GM18873 (cell line): ENCODE data around the gene TMOD1.
"Not testable (repeated sequence)": the region's sequence is repeated elsewhere in the genome, so short reads cannot be mapped to it uniquely, and the experiment has no call there.

ENCODE experiments used
- ATAC-seq: cut with Tn5 transposase; IDR thresholded peaks from one replicate; pipeline ENCODE4 v1.9.1; 2021; ENCODE audit warnings: mild to moderate bottlenecking, moderate library complexity, moderate number of reproducible peaks; ENCODE audit not compliant: unreplicated experiment, low FRiP score

Gene TMOD1

GRCh38 chr9:97497558-97498375 lies 3.7 kb upstream of the TMOD1 start:
- not testable (repeated sequence) for ATAC-seq

- not testable (repeated sequence) for ATAC-seq
Measured at GRCh38 chr9:97498846-97499245, 2.6 kb upstream of the TMOD1 start.

- no peak for ATAC-seq
Measured at GRCh38 chr9:97500263-97500662, 1.2 kb upstream of the TMOD1 start.

GRCh38 chr9:97500765-97501176 lies 695 bp upstream of the TMOD1 start:
- no peak for ATAC-seq

DNA sequence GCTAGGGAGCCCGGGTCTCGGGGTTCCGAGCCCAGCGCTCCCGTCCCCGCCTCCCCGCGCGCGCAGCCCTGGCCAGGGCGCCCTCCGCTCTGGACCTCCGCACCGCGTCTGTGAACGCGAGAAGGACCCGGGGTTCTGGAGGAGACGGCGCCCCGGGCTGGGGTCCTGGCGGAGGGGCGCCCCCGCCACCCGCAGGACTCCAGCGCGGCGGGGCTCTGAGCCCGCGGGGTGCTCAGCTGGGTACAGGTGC lies 431 bp downstream of the TMOD1 start:
- no peak for ATAC-seq

GRCh38 chr9:97502222-97502983 lies 937 bp downstream of the TMOD1 start:
- no peak for ATAC-seq

DNA sequence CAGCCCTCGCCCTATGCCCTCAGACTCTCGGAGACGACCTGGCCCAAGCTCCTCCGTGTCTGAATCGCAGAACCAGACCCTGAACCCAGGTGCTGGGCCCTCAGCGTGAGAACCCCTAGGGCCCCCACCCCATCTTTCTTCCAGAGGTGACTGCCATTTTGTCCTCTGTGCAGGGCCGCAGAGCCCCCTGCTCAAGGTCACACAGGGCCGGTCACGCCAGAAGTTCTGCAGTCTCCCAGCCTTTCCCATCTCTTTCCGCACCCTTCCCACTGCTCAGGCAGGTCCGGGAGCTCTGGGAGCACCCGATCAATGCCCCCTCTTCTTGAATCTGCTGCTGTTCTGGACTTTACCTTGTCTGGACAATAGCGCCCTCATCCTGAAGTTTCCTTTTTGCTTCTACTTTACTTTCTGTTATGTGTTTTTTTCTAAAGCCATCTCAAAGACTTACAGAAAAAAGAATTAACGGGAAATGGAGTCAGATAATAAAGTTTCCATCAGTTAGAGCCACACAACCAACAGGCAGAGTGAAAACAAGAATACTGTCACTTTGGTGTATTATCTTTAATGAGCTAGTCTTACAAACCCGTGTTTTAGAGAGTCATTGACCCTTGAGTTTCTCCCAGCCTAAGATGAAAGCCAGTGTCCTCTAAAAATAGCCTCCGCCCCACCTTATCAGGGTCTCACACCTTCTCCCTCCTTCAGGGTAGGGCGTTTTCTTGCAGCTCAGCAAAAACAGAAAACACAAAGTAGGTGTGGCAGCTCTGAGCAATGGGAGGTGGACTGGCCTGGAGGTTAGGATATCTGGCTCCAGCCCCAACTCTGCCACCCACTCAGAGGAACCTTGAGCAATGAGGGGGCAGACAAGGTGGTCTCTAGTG lies 1.8 kb downstream of the TMOD1 start:
- no peak for ATAC-seq

DNA sequence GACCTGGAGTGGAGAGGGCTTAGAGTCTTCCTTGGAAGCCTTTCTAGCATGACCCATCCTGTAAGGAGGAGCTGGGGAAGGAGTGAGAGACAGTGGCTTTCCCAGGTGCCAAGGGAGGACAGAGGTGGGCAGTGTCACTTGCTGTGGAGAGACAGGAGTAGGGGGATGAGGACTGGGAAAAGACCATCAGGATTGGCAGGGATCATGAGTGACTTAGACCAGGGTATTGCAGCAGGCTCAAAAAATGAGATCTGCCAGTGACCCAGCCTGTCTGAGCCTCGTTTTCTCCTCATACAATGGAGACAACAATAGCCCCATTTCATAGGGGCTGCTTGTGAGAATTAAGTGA lies 2.4 kb downstream of the TMOD1 start:
- ATAC-seq, result no peak

- no peak for ATAC-seq
Measured at GRCh38 chr9:97504381-97505216, 3.1 kb downstream of the TMOD1 start.

GRCh38 chr9:97505845-97506244 lies 4.4 kb downstream of the TMOD1 start:
- ATAC-seq, result no peak

GRCh38 chr9:97506306-97506705 lies 4.8 kb downstream of the TMOD1 start:
- ATAC-seq, result no peak

- ATAC-seq, result no peak
Measured at GRCh38 chr9:97506787-97507186, 5.3 kb downstream of the TMOD1 start.

GRCh38 chr9:97507428-97507984 lies 6.0 kb downstream of the TMOD1 start:
- ATAC-seq, result no peak

- no peak for ATAC-seq
Measured at GRCh38 chr9:97508852-97509251, 7.4 kb downstream of the TMOD1 start.

DNA sequence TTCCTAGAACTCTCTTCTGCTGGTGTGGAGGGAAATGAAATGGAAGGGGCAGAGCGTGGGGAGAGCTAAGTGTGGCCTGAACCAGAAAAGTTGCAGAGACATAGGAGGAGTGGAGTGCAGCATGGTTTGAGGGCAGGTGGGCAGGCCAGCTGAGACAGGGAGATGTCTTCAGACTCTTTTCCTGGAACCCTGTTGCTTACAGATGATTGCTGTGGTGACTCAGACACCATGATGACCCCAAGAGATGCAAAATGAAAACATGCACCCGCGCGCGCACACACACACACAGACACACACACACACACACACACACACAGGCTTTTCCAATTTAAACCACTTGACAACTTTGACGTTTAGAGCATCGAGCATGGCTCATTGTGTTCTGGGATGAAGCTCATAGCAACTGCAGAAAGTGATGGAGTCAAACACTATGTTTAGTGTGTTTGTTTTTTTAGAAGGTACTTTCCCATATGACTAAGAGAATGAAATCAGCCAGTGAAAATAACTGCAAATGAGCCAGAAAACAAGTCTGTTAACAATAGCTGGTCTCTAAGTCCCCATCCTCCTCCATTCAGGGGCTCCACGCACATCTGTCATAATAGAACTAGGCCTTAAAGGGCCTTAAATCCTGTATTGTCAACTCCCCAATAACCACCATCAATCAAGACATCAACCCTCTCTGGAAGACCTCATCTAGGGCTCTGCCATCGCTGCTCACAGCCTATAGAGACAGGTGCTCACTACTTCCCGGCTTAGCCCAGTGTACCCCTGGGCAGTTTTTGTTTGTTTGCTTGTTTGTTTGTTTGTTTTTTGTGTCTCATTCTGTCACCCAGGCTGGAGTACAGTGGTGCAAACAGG lies 9.6 kb downstream of the TMOD1 start:
- no peak for ATAC-seq

- no peak for ATAC-seq
Measured at GRCh38 chr9:97511655-97512427, 10.4 kb downstream of the TMOD1 start.

DNA sequence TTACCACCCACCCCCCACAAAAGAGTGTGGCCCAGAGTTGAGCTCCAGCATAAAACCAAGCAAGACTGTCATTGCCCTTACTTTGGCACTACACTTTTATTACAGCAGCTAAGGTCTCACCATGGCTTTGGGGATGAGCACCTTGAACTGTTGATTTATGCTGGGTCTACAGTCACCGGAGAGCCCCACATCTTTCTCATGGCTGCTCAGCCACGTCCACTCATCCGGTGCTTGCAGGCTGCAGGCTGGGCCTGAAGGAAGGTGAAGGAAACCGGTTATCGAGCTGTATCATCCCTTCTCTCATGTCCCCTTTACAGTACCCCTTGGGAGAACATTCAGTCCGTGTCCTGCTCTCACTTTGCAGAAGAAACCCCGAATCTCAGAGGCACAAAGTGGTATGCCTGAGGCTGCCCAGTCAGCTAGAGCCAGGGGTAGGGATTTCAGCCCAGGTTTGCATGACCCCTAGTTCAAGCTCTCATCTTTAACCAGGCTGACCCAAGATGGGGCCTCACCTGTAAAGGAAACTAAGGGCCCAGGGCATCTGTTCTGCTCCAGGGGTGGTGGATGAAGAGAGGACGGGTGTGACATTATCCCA lies 11.6 kb downstream of the TMOD1 start:
- ATAC-seq, result no peak

GRCh38 chr9:97514531-97514930 lies 13.1 kb downstream of the TMOD1 start:
- no peak for ATAC-seq
